Amniotic stem cell (primary cell): Measurements from ENCODE around the gene R3HDM4.
"Not testable (repeated sequence)": the region's sequence is repeated elsewhere in the genome, so short reads cannot be mapped to it uniquely, and the experiment has no call there.

ENCODE experiments used
- DNase-seq: peaks from one replicate; lab custom pipeline; 2025; lab: John Stamatoyannopoulos, UW

The R3HDM4 gene

GRCh38 chr19:890831-891230 lies 22.2 kb downstream of the R3HDM4 start:
- no peak for DNase-seq

DNA sequence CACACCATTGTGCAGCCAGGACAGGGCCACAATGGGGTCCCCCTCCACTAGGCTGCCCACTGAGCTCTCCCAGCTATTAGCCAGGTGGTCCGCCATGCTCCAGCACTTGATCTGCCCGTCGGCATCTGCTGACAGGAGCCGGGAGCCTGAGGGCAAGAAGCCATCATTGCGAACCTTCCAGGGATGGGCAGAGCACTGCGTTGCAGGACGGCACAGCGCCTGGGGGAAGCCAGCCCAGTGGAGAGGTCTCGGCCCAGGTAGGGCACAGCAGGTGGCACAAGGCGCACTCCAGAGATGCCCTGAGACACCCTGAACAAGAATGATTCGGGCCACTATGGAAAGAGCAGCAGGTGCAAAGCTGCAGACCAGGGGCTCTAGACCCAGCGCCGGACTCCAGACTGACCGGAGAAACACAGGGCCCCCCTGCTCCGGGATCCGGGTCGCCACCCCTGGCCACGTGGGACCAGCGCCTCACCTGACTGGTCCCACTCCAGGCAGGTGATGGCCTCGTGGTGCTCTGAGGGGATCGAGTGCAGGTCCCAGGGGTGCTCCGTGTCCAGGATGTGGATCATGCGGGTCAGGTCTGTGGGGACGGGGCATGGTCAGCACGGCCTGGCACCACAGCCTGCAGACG lies 23.2 kb downstream of the R3HDM4 start:
- DNase-seq: no peak

DNA sequence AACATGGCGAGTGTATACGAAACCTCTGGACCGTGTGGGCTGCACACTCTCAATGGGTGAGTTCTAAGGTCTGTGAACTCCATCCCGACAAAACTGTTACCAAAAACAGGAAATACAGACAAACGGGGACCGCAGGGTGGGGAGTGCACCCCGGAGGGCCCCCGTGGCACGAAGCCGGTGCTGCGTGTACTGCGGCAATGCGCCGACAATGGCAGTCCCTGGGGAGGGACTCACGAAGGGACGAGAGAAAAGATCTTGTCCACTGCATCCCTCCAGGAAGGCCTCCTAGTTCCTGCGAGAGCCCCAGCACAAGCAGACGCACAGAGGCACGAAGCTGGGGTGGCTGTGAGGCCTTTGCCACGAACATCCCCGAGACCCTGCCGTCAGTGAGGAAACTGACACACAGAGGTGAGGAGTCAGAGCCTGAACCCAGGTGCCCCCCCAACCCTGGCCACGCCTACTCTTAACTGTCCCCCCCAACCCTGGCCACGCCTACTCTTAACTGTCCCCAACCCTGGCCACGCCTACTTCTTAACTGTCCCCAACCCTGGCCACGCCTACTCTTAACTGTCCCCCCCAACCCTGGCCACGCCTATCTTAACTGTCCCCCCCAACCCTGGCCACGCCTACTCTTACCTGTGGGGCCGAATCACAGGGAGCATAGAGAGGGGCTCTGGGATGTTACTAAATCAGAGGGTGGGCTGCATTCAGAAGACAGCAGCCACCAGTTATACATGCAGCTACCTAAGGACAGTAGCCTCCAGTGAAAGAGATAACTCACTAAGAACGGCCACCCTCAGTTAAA lies 24.2 kb downstream of the R3HDM4 start:
- DNase-seq: no peak

GRCh38 chr19:887599-887998 lies 25.4 kb downstream of the R3HDM4 start:
- no peak for DNase-seq

GRCh38 chr19:887072-887471 lies 25.9 kb downstream of the R3HDM4 start:
- DNase-seq: peak; percentile 40

DNA sequence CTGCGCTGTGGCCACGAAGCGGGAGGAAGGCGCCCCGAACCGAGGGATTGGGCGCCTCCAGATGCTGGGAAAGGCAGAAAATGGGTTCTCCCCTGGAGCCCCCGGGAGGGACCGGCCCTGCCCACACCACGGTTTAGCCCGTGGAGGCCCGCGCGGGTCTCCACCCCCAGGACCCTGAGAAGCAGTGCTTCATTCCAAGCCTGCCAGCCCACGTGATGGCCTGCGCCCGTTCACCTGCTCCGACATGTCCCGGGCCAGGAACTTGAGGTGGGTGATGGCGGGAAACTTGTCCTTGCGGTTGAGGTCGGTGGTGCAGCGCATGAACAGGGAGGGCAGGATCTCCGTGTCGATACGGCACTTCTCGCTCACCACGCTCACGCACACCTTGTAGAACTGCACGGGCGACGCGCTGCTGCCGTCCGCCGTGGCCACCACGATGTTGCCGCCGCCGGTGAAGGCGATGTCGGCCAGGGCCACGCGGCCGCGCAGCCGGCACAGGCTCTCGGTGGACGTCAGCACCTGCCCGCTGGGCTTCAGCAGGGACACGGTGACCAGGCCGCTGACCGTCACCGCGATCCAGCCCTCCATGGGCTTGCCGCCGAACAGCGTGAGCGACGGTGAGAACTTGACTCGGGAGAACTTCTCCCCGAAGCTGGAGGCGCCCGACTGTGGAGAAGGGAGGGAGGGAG lies 27.3 kb downstream of the R3HDM4 start:
- DNase-seq: no peak

- no peak for DNase-seq
Observed at GRCh38 chr19:884420-885211, 28.4 kb downstream of the R3HDM4 start.

- no peak for DNase-seq
Observed at GRCh38 chr19:883661-884211, 29.3 kb downstream of the R3HDM4 start.

GRCh38 chr19:882871-883497 lies 30.0 kb downstream of the R3HDM4 start:
- no peak for DNase-seq

- no peak for DNase-seq
Observed at GRCh38 chr19:881385-882071, 31.5 kb downstream of the R3HDM4 start.

DNA sequence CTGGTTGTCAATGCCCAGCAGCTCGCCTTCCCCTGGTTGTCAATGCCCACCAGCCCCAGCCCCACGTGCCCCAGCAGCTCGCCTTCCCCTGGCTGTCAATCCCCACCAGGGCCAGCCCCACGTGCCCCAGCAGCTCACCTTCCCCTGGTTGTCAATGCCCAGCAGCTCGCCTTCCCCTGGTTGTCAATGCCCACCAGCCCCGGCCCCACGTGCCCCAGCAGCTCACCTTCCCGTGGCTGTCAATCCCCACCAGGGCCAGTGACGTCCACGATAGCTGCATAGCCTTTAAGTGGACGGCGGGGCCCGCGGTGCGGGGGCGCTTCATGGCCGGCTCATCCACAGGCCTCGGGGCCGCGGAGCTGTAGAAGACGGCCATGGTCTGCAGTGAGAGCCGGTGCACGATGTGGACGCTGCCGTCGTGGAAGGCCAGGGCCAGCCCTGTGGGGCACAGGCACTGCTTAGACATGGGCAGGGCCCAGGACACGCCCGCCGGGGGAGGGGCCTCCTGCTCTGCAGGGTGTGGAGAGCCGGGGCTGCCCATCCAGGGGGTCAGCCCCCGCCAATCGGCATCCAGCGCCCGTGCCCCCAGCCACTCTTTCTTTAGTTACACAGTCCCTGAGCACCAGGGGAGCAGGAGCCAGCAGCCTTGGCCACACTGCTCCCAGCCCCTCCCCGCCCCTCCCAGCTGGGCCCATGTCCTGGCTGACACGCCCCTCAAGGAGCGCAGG lies 33.1 kb downstream of the R3HDM4 start:
- DNase-seq: no peak

DNA sequence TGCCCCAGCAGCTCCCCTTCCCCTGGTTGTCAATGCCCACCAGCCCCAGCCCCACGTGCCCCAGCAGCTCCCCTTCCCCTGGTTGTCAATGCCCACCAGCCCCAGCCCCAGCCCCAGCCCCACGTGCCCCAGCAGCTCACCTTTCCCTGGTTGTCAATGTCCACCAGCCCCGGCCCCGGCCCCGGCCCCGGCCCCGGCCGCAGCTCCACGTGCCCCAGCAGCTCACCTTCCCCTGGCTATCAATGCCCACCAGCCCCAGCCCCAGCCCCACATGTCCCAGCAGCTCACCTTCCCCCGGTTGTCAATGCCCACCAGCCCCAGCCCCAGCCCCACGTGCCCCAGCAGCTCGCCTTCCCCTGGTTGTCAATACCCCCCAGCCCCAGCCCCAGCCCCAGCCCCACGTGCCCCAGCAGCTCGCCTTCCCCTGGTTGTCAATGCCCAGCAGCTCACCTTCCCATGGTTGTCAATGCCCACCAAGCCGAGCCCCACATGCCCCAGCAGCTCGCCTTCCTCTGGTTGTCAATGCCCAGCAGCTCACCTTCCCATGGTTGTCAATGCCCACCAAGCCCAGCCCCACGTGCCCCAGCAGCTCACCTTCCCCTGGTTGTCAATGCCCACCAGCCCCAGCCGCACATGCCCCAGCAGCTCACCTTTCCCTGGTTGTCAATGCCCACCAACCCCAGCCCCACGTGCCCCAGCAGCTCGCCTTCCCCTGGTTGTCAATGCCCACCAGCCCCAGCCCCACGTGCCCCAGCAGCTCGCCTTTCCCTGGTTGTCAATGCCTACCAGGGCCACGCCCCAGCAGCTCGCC lies 34.1 kb downstream of the R3HDM4 start:
- not testable (repeated sequence) for DNase-seq

GRCh38 chr19:877992-878660 lies 34.9 kb downstream of the R3HDM4 start:
- not testable (repeated sequence) for DNase-seq

DNA sequence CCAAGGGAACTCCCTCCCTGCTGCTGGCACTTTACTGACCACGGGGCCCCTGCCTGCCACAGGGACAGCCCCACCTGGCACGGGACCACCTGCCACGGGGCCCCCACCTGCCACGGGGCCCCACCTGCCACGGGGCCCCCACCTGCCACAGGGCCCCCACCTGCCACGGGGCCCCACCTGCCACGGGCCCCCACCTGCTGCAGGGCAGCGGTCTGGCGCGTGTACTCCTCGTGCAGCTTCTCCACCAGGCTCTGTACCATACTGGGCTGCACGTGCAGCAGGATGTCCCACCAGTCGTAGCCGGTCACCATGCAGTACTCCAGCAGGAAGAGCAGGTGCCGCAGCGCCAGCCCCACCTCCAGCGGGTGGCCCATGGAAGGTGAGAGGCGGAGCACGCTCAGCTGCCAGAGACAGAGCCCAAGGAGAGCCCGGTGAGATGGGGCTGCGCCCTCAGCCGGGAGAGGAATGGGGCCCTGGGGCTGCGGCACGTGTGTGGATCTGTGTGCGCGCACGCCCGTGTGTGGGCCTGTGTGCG lies 36.2 kb downstream of the R3HDM4 start:
- DNase-seq: no peak

DNA sequence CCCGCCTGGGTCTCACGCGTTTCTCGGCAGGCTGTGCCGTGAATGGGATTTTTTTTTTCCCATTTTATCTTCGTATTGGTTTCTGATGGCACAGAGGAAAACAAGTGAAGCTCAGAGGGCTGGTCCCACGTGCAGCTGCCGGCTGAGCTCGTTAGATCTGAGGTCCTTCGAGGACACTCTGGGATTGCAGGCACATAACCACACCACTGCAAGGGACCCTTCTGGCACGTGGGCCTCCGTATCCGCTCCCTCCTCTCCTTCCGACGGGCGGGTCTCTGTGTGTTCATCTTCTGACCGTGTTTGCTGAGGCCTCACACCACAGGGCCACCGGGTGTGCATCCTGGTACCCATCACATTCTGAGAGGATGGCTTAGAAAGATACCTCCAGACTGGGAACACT lies 36.9 kb downstream of the R3HDM4 start:
- DNase-seq: no peak

DNA sequence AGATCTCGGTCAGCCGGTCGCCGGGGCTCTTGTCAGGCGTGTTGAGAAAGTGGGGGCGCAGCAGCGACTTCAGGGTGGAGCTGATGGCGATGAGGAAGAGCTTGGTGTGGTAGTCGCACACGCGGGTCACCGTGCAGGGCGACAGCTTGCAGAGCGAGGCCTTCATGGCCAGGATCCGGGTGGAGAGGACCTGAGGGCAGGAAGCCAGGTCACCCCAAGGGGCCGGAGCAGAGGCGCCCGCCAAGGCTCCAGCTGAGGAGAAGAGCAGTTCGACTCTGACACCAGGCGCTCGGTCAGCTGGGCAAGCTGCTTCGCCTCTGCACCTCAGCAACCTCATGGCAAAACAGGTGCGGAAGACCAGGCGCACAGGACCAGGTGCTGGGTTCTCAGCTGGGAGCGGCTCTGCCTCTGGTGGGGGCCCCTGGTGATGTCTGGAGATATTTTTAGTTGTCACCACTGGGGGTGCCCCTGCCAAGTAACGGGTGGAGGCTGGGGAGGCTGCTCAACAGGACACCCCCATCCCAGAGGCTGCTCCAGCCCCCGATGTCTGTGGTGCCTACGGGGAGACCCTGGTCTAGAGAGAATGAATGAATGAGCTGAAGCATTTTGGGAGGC lies 37.6 kb downstream of the R3HDM4 start:
- DNase-seq: no peak

DNA sequence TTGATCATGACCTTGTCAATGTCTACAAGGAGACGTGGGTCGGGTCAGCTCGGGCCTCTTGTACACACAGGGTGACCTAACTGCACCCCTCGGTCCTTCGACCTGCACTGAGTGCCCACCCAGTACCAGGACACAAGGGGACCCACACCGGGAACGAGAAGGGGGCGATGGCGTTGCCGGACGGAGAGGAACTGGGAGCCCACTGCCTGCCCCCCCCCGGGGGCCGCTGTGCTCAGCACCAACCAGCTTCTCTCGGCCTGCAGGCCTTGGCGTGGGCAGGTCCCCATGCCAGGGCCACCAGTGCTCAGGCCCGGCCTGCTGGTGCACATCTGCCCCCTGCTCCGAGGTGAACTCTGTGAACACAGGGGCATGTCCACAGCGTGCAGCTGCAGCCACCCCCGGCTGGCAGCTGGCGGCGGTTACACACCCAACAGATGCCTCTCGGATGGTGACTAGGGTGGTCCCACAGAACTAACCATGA lies 39.4 kb downstream of the R3HDM4 start:
- DNase-seq: no peak

- no peak for DNase-seq
Observed at GRCh38 chr19:873084-873483, 39.9 kb downstream of the R3HDM4 start.
